Measurements from ENCODE around the gene SSC4D. TPM values are rescaled to one million over a fixed set of nuclear protein-coding genes. Genes with fewer than 3 reads are reported as not detected.

Gene SSC4D
- 0.97 to 1.5 TPM (median 1.3 TPM) in 5 replicates for total RNA-seq (2022; extraction: Qiagen RNA extraction)

DNA sequence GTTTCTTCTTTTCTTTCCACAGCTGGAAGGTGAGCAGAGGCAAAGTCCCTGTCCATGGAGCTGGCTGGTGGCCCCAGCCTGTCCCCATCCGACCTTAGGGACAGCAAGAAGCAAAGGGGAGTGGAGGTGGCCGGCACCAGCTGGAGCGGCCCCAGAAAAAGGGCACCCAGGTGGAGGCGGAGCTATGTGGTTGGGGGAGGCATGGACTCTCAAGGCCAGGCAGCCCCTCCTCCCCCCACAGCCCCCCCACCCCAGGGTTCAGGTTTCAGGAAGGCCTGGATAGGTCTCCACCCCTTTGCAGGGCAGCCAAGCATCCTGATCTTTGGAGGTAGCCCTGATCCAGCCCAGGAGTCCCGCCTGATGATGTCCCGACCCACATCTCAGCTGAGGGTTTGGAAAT is at the start of gene SSC4D:
Gene SSC4D (minus strand): TSS at position 161 of the 400 bp plus-strand sequence. CDS start 5,258 bp downstream, outside the sequence.

GRCh38 chr7:76424413-76425111 is 15.1 kb upstream of the SSC4D start, which contains the start of gene ZP3:
Gene ZP3 (plus strand): TSS chr7:76424950. CDS start chr7:76424965, 15 bp downstream.

GRCh38 chr7:76358481-76359110 is 50.9 kb downstream of the SSC4D start, which contains the start of gene YWHAG:
Gene YWHAG (minus strand): TSS chr7:76358991. CDS start chr7:76358808, 183 bp downstream.

Other genes starting within 250 kb of the SSC4D start
- gene SRRM3, start 207.8 kb downstream of the SSC4D start, total RNA-seq (2022; extraction: Qiagen RNA extraction) = 9.5 to 13.5 TPM (median 11.7 TPM) in 5 replicates
- gene HSPB1, start 107.0 kb downstream of the SSC4D start, total RNA-seq (2022; extraction: Qiagen RNA extraction) = 919 to 1,755 TPM (median 1,594 TPM) in 5 replicates
- gene YWHAG, start 50.7 kb downstream of the SSC4D start, total RNA-seq (2022; extraction: Qiagen RNA extraction) = 215 to 254 TPM (median 243 TPM) in 5 replicates
- 15.6 to 18.3 TPM (median 17.2 TPM) in 5 replicates for gene ZP3, start 15.3 kb upstream of the SSC4D start, total RNA-seq (2022; extraction: Qiagen RNA extraction)
- gene DTX2, start 52.0 kb upstream of the SSC4D start, total RNA-seq (2022; extraction: Qiagen RNA extraction) = 22.8 to 32.7 TPM (median 30.8 TPM) in 5 replicates
- gene UPK3B, start 100.9 kb upstream of the SSC4D start, total RNA-seq (2022; extraction: Qiagen RNA extraction) = 10.2 to 20.0 TPM (median 18.4 TPM) in 5 replicates
- 0.04 TPM in 1 of 5 replicates, not detected in the others for gene SPDYE16, start 133.6 kb upstream of the SSC4D start, total RNA-seq (2022; extraction: Qiagen RNA extraction)
- gene POMZP3, start 217.6 kb upstream of the SSC4D start, total RNA-seq (2022; extraction: Qiagen RNA extraction) = 21.8 to 25.9 TPM (median 25.7 TPM) in 5 replicates